ENCODE results near the gene POTEI. TPM values are rescaled to one million over a fixed set of nuclear protein-coding genes. Genes with fewer than 3 reads are reported as not detected.
"Not testable (repeated sequence)": the region's sequence is repeated elsewhere in the genome, so short reads cannot be mapped to it uniquely, and the experiment has no call there.

The POTEI gene
- total and polyA plus RNA-seq, 2 donors (not counting 1 experiment from before 2014, with no cell fraction given), result not detected

- H3K4me1 Mint-ChIP-seq; H4K20me1 ChIP-seq (ENCODE audit: control insufficient read depth, insufficient read depth, low read length, poor library complexity, severe bottlenecking); H3K4me3 Mint-ChIP-seq; H3K4me1 ChIP-seq (ENCODE audit: control insufficient read depth in 2 of 2, insufficient read depth in 2 of 2, low read length in 2 of 2); ATAC-seq (ENCODE audit: low read depth); H2AFZ ChIP-seq (ENCODE audit: insufficient read depth, low read depth, low read length, poor library complexity, severe bottlenecking); POLR2A ChIA-PET; H3K9ac ChIP-seq (ENCODE audit: low read length); H3K9me3 ChIP-seq (ENCODE audit: control extremely low read depth in 1 of 3, control insufficient read depth in 2 of 3, insufficient read depth in 1 of 3, low read length in 2 of 3); H3K27ac ChIP-seq (ENCODE audit: low read length in 2 of 2); H3K79me2 ChIP-seq (ENCODE audit: control insufficient read depth, insufficient read depth, low read length); H3K27me3 Mint-ChIP-seq; H3K36me3 ChIP-seq (replicated peaks in 1 of 2; ENCODE audit: control extremely low read depth in 1 of 2, control insufficient read depth in 1 of 2, extremely low read depth in 1 of 2, insufficient read depth in 2 of 2, low read length in 1 of 2); H3K9me3 Mint-ChIP-seq (ENCODE audit: insufficient read depth); CTCF ChIA-PET; H3K27me3 ChIP-seq (replicated peaks in 1 of 4; ENCODE audit: control extremely low read depth in 1 of 4, control insufficient read depth in 3 of 4, insufficient read depth in 4 of 4, low read length in 3 of 4); intact Hi-C loops (cut with micrococcal nuclease); H3K27ac Mint-ChIP-seq; H3K4me2 ChIP-seq (replicated peaks; ENCODE audit: low read depth, low read length, poor library complexity, severe bottlenecking); H3K4me3 ChIP-seq (ENCODE audit: control extremely low read depth in 1 of 5, extremely low read depth in 1 of 5, insufficient read depth in 1 of 5, low read depth in 2 of 5, low read length in 4 of 5): not testable (repeated sequence)
- 99% methylated on average over 9 of the region's 13 CpGs for WGBS (ENCODE audit: insufficient coverage)
- DNase-seq, result peak; percentile 0
Measured at GRCh38 chr2:130453955-130454711, 55.0 kb downstream of the POTEI start.

- intact Hi-C loops (cut with micrococcal nuclease); H2AFZ ChIP-seq (ENCODE audit: insufficient read depth, low read depth, low read length, poor library complexity, severe bottlenecking); H3K27me3 ChIP-seq (replicated peaks in 1 of 4; ENCODE audit: control extremely low read depth in 1 of 4, control insufficient read depth in 3 of 4, insufficient read depth in 4 of 4, low read length in 3 of 4); POLR2A ChIA-PET; H3K27ac ChIP-seq (ENCODE audit: low read length in 2 of 2); H3K36me3 ChIP-seq (replicated peaks in 1 of 2; ENCODE audit: control extremely low read depth in 1 of 2, control insufficient read depth in 1 of 2, extremely low read depth in 1 of 2, insufficient read depth in 2 of 2, low read length in 1 of 2); ATAC-seq (ENCODE audit: low read depth); H3K79me2 ChIP-seq (ENCODE audit: control insufficient read depth, insufficient read depth, low read length); H3K4me1 ChIP-seq (ENCODE audit: control insufficient read depth in 2 of 2, insufficient read depth in 2 of 2, low read length in 2 of 2); H4K20me1 ChIP-seq (ENCODE audit: control insufficient read depth, insufficient read depth, low read length, poor library complexity, severe bottlenecking); H3K9me3 Mint-ChIP-seq (ENCODE audit: insufficient read depth); H3K9ac ChIP-seq (ENCODE audit: low read length); H3K4me3 Mint-ChIP-seq; H3K27me3 Mint-ChIP-seq; CTCF ChIA-PET; H3K9me3 ChIP-seq (ENCODE audit: control extremely low read depth in 1 of 3, control insufficient read depth in 2 of 3, insufficient read depth in 1 of 3, low read length in 2 of 3); H3K4me2 ChIP-seq (replicated peaks; ENCODE audit: low read depth, low read length, poor library complexity, severe bottlenecking); H3K4me1 Mint-ChIP-seq; H3K4me3 ChIP-seq (ENCODE audit: control extremely low read depth in 1 of 5, extremely low read depth in 1 of 5, insufficient read depth in 1 of 5, low read depth in 2 of 5, low read length in 4 of 5); H3K27ac Mint-ChIP-seq: not testable (repeated sequence)
- 94% methylated on average over 2 of the region's 5 CpGs for WGBS (ENCODE audit: insufficient coverage)
- DNase-seq, result peak; percentile 0
Measured at GRCh38 chr2:130452897-130453296, 56.2 kb downstream of the POTEI start.

- H3K36me3 ChIP-seq (replicated peaks in 1 of 2; ENCODE audit: control extremely low read depth in 1 of 2, control insufficient read depth in 1 of 2, extremely low read depth in 1 of 2, insufficient read depth in 2 of 2, low read length in 1 of 2); H3K9ac ChIP-seq (ENCODE audit: low read length); H3K79me2 ChIP-seq (ENCODE audit: control insufficient read depth, insufficient read depth, low read length); CTCF ChIA-PET; H3K4me3 Mint-ChIP-seq; H3K9me3 ChIP-seq (ENCODE audit: control extremely low read depth in 1 of 3, control insufficient read depth in 2 of 3, insufficient read depth in 1 of 3, low read length in 2 of 3); H4K20me1 ChIP-seq (ENCODE audit: control insufficient read depth, insufficient read depth, low read length, poor library complexity, severe bottlenecking); H3K4me1 ChIP-seq (ENCODE audit: control insufficient read depth in 2 of 2, insufficient read depth in 2 of 2, low read length in 2 of 2); H3K4me1 Mint-ChIP-seq; H3K27me3 ChIP-seq (replicated peaks in 1 of 4; ENCODE audit: control extremely low read depth in 1 of 4, control insufficient read depth in 3 of 4, insufficient read depth in 4 of 4, low read length in 3 of 4); H3K9me3 Mint-ChIP-seq (ENCODE audit: insufficient read depth); H3K27ac ChIP-seq (ENCODE audit: low read length in 2 of 2); H3K4me3 ChIP-seq (ENCODE audit: control extremely low read depth in 1 of 5, extremely low read depth in 1 of 5, insufficient read depth in 1 of 5, low read depth in 2 of 5, low read length in 4 of 5); POLR2A ChIA-PET; H3K4me2 ChIP-seq (replicated peaks; ENCODE audit: low read depth, low read length, poor library complexity, severe bottlenecking); H2AFZ ChIP-seq (ENCODE audit: insufficient read depth, low read depth, low read length, poor library complexity, severe bottlenecking); H3K27me3 Mint-ChIP-seq; H3K27ac Mint-ChIP-seq; ATAC-seq (ENCODE audit: low read depth); intact Hi-C loops (cut with micrococcal nuclease): not testable (repeated sequence)
- WGBS (ENCODE audit: insufficient coverage), result 71% methylated on average over 4 of the region's 10 CpGs
- peak; percentile 0 for DNase-seq
Measured at GRCh38 chr2:130451823-130452222, 57.3 kb downstream of the POTEI start.

DNA sequence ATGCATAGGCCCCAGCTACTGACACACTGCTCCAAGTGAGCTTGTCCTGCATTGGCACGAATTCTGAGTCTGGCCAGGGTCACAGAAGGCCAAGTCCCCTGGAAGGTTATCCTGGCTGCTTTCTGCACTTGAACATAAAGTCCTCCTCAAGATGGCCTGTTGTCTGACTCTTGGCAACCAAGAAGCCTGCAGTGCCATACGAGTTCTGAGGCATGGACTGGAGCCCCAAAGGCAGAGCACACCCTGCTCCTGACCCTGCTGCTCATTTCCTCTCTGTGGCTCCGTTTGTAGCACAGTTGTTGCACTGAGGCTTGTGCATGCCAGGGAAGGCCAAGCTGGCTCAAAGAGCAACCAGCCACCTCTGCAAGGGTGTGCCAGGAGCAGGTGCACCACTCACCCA is 57.9 kb downstream of the POTEI start:
- H3K9me3 ChIP-seq (ENCODE audit: control extremely low read depth in 1 of 3, control insufficient read depth in 2 of 3, insufficient read depth in 1 of 3, low read length in 2 of 3); H3K4me1 Mint-ChIP-seq; H3K79me2 ChIP-seq (ENCODE audit: control insufficient read depth, insufficient read depth, low read length); H3K27ac ChIP-seq (ENCODE audit: low read length in 2 of 2); H3K27me3 Mint-ChIP-seq; H3K4me3 ChIP-seq (ENCODE audit: control extremely low read depth in 1 of 5, extremely low read depth in 1 of 5, insufficient read depth in 1 of 5, low read depth in 2 of 5, low read length in 4 of 5); H4K20me1 ChIP-seq (ENCODE audit: control insufficient read depth, insufficient read depth, low read length, poor library complexity, severe bottlenecking); H3K9ac ChIP-seq (ENCODE audit: low read length); ATAC-seq (ENCODE audit: low read depth); H3K27ac Mint-ChIP-seq; CTCF ChIA-PET; H3K36me3 ChIP-seq (replicated peaks in 1 of 2; ENCODE audit: control extremely low read depth in 1 of 2, control insufficient read depth in 1 of 2, extremely low read depth in 1 of 2, insufficient read depth in 2 of 2, low read length in 1 of 2); H3K4me3 Mint-ChIP-seq; H3K4me2 ChIP-seq (replicated peaks; ENCODE audit: low read depth, low read length, poor library complexity, severe bottlenecking); H3K27me3 ChIP-seq (replicated peaks in 1 of 4; ENCODE audit: control extremely low read depth in 1 of 4, control insufficient read depth in 3 of 4, insufficient read depth in 4 of 4, low read length in 3 of 4); H2AFZ ChIP-seq (ENCODE audit: insufficient read depth, low read depth, low read length, poor library complexity, severe bottlenecking); H3K4me1 ChIP-seq (ENCODE audit: control insufficient read depth in 2 of 2, insufficient read depth in 2 of 2, low read length in 2 of 2); POLR2A ChIA-PET; H3K9me3 Mint-ChIP-seq (ENCODE audit: insufficient read depth); intact Hi-C loops (cut with micrococcal nuclease): not testable (repeated sequence)
- 67% methylated on average over 2 of the region's 3 CpGs for WGBS (ENCODE audit: insufficient coverage)
- peak; percentile 0 for DNase-seq
